ENCODE measurements around the gene MS4A4E.
A peak's percentile ranks its signal among the peaks of the same experiment; 100 is the strongest.
"Not testable (repeated sequence)": the region's sequence is repeated elsewhere in the genome, so short reads cannot be mapped to it uniquely, and the experiment has no call there.

Gene MS4A4E

GRCh38 chr11:60242740-60243239, at the start of gene MS4A4E:
MS4A4E (minus strand) TSS chr11:60243137; CDS start chr11:60230055, 13,082 bp downstream.
- DNase-seq: no peak

GRCh38 chr11:60292145-60292544, 49.2 kb upstream of the MS4A4E start:
- no peak for DNase-seq

- DNase-seq: no peak
Observed at GRCh38 chr11:60288531-60288930, 45.6 kb upstream of the MS4A4E start.

GRCh38 chr11:60285411-60286126, 42.6 kb upstream of the MS4A4E start:
- DNase-seq: not testable (repeated sequence)

- no peak for DNase-seq
Observed at GRCh38 chr11:60282286-60282685, 39.3 kb upstream of the MS4A4E start.

GRCh38 chr11:60281485-60281884, 38.5 kb upstream of the MS4A4E start:
- no peak for DNase-seq

GRCh38 chr11:60280412-60280811, 37.5 kb upstream of the MS4A4E start, which contains the start of gene MS4A4A:
MS4A4A (plus strand) TSS chr11:60280666; CDS start chr11:60280676, 10 bp downstream.
- no peak for DNase-seq

- DNase-seq: no peak
Observed at GRCh38 chr11:60274416-60274815, 31.5 kb upstream of the MS4A4E start.

- DNase-seq: peak in 1 of 2 experiments; percentile 25
Observed at GRCh38 chr11:60265373-60266214, 22.7 kb upstream of the MS4A4E start.

GRCh38 chr11:60264644-60265043, 21.7 kb upstream of the MS4A4E start:
- no peak for DNase-seq

GRCh38 chr11:60263402-60263801, 20.5 kb upstream of the MS4A4E start:
- DNase-seq: no peak

GRCh38 chr11:60261014-60261413, 18.1 kb upstream of the MS4A4E start:
- no peak for DNase-seq

- no peak for DNase-seq
Observed at GRCh38 chr11:60257956-60258722, 15.2 kb upstream of the MS4A4E start.

GRCh38 chr11:60252213-60253108, 9.5 kb upstream of the MS4A4E start:
- no peak for DNase-seq

- DNase-seq: peak in 1 of 2 experiments; percentile 17
Observed at GRCh38 chr11:60251485-60252212, 8.7 kb upstream of the MS4A4E start.

- no peak for DNase-seq
Observed at GRCh38 chr11:60241786-60242185, 1.2 kb downstream of the MS4A4E start.

- DNase-seq: no peak
Observed at GRCh38 chr11:60240662-60241061, 2.3 kb downstream of the MS4A4E start.

GRCh38 chr11:60235321-60235720, 7.6 kb downstream of the MS4A4E start:
- no peak for DNase-seq

- no peak for DNase-seq
Observed at GRCh38 chr11:60230681-60231080, 12.3 kb downstream of the MS4A4E start.

- no peak for DNase-seq
Observed at GRCh38 chr11:60222141-60222540, 20.8 kb downstream of the MS4A4E start.

- no peak for DNase-seq
Observed at GRCh38 chr11:60221692-60222091, 21.2 kb downstream of the MS4A4E start.
